Lower lobe of right lung (tissue), 2 donors: ENCODE results near the gene PPP3CA. TPM values are rescaled to one million over a fixed set of nuclear protein-coding genes. Genes with fewer than 3 reads are reported as not detected.
"Not testable (repeated sequence)": the region's sequence is repeated elsewhere in the genome, so short reads cannot be mapped to it uniquely, and the experiment has no call there.

Experiments
- ATAC-seq, 2 donors: fragments of 200-7000 bp; cut with Tn5 transposase; one replicate each; pipeline ENCODE4 v1.9.1; 2020 to 2022; ENCODE audit warnings: mild to moderate bottlenecking in 2 of 2, moderate library complexity in 2 of 2
- DNase-seq: peaks from one replicate; pipeline ENCODE4 v3.0.0-alpha.2; 2020
- H3K27ac ChIP-seq: fragments of 200-600 bp; one replicate; pipeline ENCODE4 v1.8.0; 2022
- H3K27me3 ChIP-seq: fragments of 200-600 bp; one replicate; pipeline ENCODE4 v1.8.0; 2022; ENCODE audit warnings: low read depth
- H3K36me3 ChIP-seq: fragments of 200-600 bp; one replicate; pipeline ENCODE4 v1.8.0; 2022; ENCODE audit warnings: mild to moderate bottlenecking
- H3K4me1 ChIP-seq: fragments of 200-600 bp; one replicate; pipeline ENCODE4 v1.8.0; 2022
- H3K4me3 ChIP-seq: fragments of 200-600 bp; one replicate; pipeline ENCODE4 v1.8.0; 2022; ENCODE audit warnings: mild to moderate bottlenecking
- H3K9me3 ChIP-seq: fragments of 200-600 bp; one replicate; pipeline ENCODE4 v1.8.0; 2022
- CTCF ChIP-seq: fragments of 200-600 bp; IDR thresholded peaks from one replicate; pipeline ENCODE4 v1.8.0; 2022; ENCODE audit warnings: antibody characterized with exemption, mild to moderate bottlenecking
- intact Hi-C: fragments of 100-400 bp; cut with DNase I; formaldehyde crosslinking; loops from one replicate; pipeline ENCODE4 v1.11.0; 2022
- total RNA-seq: library from RNA; stranded (reverse); fragmentation: NEBNext Ultra II Directional; extraction: Animal tissue kit (Norgen Biotek cat#: 25700); gene quantifications from one replicate; pipeline ENCODE4 v1.2.1, GENCODE V29; 2021
- donor health status: DM: no; HTN: yes; CAD: no; lungs with severe emphysema.

Gene PPP3CA
- total RNA-seq, 1 donor from 2014 or later, result 50.2 TPM

GRCh38 chr4:101186567-101187184 lies 160.7 kb downstream of the PPP3CA start:
- Histone ChIP-seq H3K4me3 (no peak overlapping the region), H3K4me1 (peaks cover 27% of the 10 kb centered on the region), H3K27ac (no peak overlapping the region), H3K27me3 (no peaks in the 10 kb centered on the region), H3K36me3 (no peaks in the 10 kb centered on the region), H3K9me3 (no peaks in the 10 kb centered on the region)
- TF ChIP-seq CTCF, result no peak
- DNase-seq, result no peak
- no peak for ATAC-seq
- intact Hi-C loops, result no loop called here

- no peak for TF ChIP-seq CTCF
- H3K4me3 ChIP-seq, result no peak overlapping the region
- no peaks in the 10 kb centered on the region for H3K36me3 ChIP-seq
These were observed 162.7 kb downstream of the PPP3CA start for GRCh38 chr4:101184668-101185067.

GRCh38 chr4:101183666-101184373 lies 163.5 kb downstream of the PPP3CA start:
- Histone ChIP-seq H3K27me3 (no peaks in the 10 kb centered on the region), H3K36me3 (no peaks in the 10 kb centered on the region), H3K4me3 (no peak overlapping the region), H3K4me1 (peaks cover 15% of the 10 kb centered on the region), H3K9me3 (no peaks in the 10 kb centered on the region), H3K27ac (no peak overlapping the region)
- intact Hi-C loops, result no loop called here
- no peak for DNase-seq
- ATAC-seq, result no peak
- no peak for TF ChIP-seq CTCF

More at GRCh38 chr4:101184668-101185067, 162.7 kb downstream of the PPP3CA start:
- Histone ChIP-seq H3K4me1 (peaks cover 15% of the 10 kb centered on the region), H3K9me3 (no peaks in the 10 kb centered on the region), H3K27ac (no peak overlapping the region), H3K27me3 (no peaks in the 10 kb centered on the region)
- intact Hi-C loops, result no loop called here
- DNase-seq (no peak), ATAC-seq (no peak)

- DNase-seq (no peak), ATAC-seq (no peak)
- no peaks in the 10 kb centered on the region for H3K36me3 ChIP-seq
- H3K9me3 ChIP-seq, result no peaks in the 10 kb centered on the region
- no peak for TF ChIP-seq CTCF
- H3K27me3 ChIP-seq, result no peaks in the 10 kb centered on the region
- peaks cover 15% of the 10 kb centered on the region for H3K4me1 ChIP-seq
- intact Hi-C loops, result no loop called here
- H3K27ac ChIP-seq, result no peak overlapping the region
- no peak overlapping the region for H3K4me3 ChIP-seq
These were observed 164.1 kb downstream of the PPP3CA start for GRCh38 chr4:101183221-101183620.

GRCh38 chr4:101182688-101183087 lies 164.6 kb downstream of the PPP3CA start:
- H3K27ac ChIP-seq, H3K9me3 ChIP-seq, ATAC-seq, H3K36me3 ChIP-seq, H3K27me3 ChIP-seq, H3K4me3 ChIP-seq, DNase-seq, intact Hi-C loops: not testable (repeated sequence)
- H3K4me1 ChIP-seq, result peaks cover 13% of the 10 kb centered on the region

- Histone ChIP-seq H3K27me3 (no peaks in the 10 kb centered on the region), H3K4me1 (peaks cover 8% of the 10 kb centered on the region), H3K9me3 (no peaks in the 10 kb centered on the region), H3K4me3 (no peak overlapping the region), H3K27ac (no peak overlapping the region), H3K36me3 (no peaks in the 10 kb centered on the region)
- TF ChIP-seq CTCF, result no peak
- intact Hi-C loops, result no loop called here
- no peak for ATAC-seq
- DNase-seq, result no peak
These were observed 168.6 kb downstream of the PPP3CA start for GRCh38 chr4:101178731-101179130.
